Measurements from ENCODE around the gene LRRC4. TPM values are rescaled to one million over a fixed set of nuclear protein-coding genes. Genes with fewer than 3 reads are reported as not detected.
A peak's percentile ranks its signal among the peaks of the same experiment; 100 is the strongest.

Gene LRRC4
- total RNA-seq, 1 donor from 2014 or later: 2.2 TPM

DNA sequence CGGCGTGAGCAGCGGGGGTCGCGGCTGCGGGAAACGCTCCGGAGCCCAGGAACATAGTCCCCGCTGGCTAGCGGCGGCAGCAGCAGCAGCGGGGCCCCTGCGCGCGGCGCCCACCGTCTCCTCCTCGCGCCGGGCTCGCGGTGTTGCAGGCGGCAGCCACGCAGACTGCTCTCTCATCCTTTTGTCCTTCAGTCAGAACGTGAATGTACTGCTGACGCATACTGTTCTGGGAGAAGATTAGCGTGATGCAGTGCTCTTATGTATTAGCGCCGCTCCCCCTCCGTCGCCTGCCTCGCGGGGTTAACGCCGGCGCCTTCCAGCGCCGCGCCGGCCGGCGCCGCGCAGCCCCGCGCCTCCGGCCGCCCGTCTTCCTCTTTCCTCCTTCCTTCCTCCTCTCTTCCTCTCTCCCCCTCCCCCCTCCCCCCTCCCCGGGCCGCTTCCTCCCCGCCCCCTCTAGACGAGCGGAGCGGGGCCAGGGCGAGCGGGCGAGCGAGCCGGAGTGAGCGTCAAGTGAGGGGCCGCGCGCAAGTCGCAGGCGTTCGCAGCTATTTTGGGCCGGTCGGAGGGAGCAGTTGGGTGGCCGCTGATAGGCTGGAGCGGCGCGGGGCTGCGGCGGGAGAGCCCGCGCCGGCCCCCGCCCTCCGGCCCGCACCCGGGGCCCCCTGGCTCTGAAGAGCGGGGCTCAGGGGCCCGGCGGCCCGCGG lies 816 bp upstream of the LRRC4 start:
- peak; percentile 80 for DNase-seq
- intact Hi-C loops (cut with micrococcal nuclease): loop anchor here (1.0 kb wide), 1 partner anchor 135 kb away; no protein-coding TSS in a partner anchor
- no peaks in the 10 kb centered on the region for H3K9me3 Mint-ChIP-seq
- peaks cover 22% of the 10 kb centered on the region for H3K27me3 Mint-ChIP-seq
- H3K4me1 Mint-ChIP-seq: peaks cover 7% of the 10 kb centered on the region
- peaks cover 22% of the 10 kb centered on the region for H3K36me3 Mint-ChIP-seq (ENCODE audit: low read depth)
- peak overlapping the region; percentile 82 for H3K4me3 Mint-ChIP-seq
- peak overlapping the region; percentile 65 for H3K27ac Mint-ChIP-seq

DNA sequence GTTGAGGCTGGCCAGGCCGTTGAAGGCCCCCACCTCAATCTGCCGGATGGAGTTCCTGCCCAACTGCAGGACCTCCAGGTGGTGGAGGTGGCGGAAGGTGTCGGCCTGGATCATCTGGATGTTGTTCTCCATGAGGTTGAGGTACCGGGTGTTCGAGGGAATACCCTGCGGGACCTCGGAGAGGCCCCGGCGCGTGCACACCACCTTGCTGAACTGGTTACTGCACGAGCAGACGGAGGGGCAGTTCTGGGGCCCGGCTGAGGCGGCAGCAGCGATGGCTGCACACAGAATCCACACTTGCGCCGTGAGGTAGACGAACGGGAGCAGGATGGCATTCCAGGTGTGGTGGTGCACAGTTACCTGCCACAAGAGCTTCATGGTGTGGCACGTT lies 979 bp downstream of the LRRC4 start:
- Mint-ChIP-seq H3K27ac (no peak overlapping the region), H3K4me1 (peaks cover 11% of the 10 kb centered on the region), H3K36me3 (ENCODE audit: low read depth) (peaks cover 28% of the 10 kb centered on the region), H3K4me3 (peak overlapping the region; percentile 67), H3K9me3 (no peaks in the 10 kb centered on the region), H3K27me3 (peaks cover 22% of the 10 kb centered on the region)
- DNase-seq: no peak
- intact Hi-C loops (cut with micrococcal nuclease): no loop called here

DNA sequence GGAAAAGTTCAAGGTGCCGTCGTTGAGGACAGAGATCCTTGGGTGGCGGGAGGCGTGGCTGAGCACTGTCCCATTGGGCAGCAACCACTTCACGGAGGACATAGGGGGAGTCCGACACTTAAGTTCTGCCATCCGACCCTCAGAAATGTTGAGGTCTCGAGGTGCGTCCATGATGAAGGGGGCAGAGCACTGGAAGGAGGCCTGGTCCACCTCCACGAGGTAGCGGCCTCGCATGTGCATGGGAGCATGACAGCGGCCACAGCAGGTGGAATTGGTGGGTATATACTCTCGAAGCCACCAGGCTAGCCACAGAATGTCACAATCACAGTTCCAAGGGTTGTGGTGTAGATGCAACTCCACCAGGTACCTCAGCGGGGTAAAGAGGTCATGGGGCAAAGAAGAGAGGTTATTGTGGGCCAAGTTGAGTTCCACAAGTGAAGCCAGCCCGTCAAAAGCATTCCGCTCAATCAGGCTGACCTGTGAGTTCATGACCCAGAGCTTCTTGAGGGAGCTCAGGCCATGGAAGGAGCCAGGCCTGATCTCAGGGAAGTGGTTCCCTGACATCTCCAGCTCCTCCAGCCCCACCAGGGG lies 1.7 kb downstream of the LRRC4 start:
- no peak for DNase-seq
- Mint-ChIP-seq H3K27ac (no peak overlapping the region), H3K9me3 (no peaks in the 10 kb centered on the region), H3K27me3 (peaks cover 22% of the 10 kb centered on the region), H3K4me1 (peaks cover 11% of the 10 kb centered on the region), H3K4me3 (peak overlapping the region; percentile 28), H3K36me3 (ENCODE audit: low read depth) (peaks cover 29% of the 10 kb centered on the region)
- intact Hi-C loops (cut with micrococcal nuclease): loop anchor here (10.0 kb wide), 1 partner anchor 325 kb away; no protein-coding TSS in a partner anchor

DNA sequence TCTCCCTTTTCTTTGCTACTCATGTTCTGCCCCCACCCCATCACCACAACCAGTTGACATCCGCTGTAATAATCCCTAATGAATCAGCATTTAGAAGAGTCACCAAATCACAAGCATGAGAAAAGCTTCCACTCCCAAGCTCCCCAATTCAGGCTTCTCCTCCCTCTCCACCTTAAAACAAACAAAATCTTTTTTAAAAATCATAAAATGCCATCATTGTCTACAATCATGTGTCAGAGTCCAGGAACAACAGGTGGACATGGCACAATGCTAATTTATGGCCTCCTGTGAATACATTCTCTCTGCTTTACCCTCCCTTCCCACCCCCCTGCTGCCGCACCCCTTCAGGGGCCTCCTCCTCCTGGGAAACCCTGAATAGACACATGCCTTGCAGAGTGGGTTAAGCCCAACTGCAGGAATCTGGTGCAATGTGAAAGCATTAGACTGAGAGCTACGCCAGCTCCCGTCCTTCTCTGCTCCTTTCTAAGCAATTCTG lies 3.7 kb downstream of the LRRC4 start:
- no peaks in the 10 kb centered on the region for H3K9me3 Mint-ChIP-seq
- H3K4me1 Mint-ChIP-seq: peaks cover 11% of the 10 kb centered on the region
- intact Hi-C loops (cut with micrococcal nuclease): loop anchor here (10.0 kb wide), 1 partner anchor 323 kb away; no protein-coding TSS in a partner anchor
- H3K36me3 Mint-ChIP-seq (ENCODE audit: low read depth): peaks cover 32% of the 10 kb centered on the region
- no peak overlapping the region for H3K27ac Mint-ChIP-seq
- no peak overlapping the region for H3K4me3 Mint-ChIP-seq
- no peak for DNase-seq
- peaks cover 11% of the 10 kb centered on the region for H3K27me3 Mint-ChIP-seq

DNA sequence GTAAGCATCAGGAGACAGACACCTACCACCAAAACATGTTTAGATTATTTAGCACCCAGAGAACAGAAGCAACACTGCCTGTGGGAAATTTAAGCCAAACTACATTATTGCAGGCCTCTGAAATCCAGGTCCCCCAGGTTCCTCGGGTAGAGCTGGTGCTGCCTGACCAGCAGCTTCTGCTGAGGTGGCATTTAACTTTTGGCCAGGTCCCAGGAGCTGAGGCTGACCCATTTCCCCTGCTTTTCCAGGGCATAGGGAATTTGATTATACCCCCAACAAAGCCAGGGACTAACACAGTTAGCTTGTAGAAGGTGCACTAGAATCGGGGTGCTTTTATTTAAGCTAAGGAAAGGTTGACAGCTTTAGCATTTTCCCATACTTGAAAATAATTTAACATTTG lies 4.7 kb downstream of the LRRC4 start:
- Mint-ChIP-seq H3K27ac (no peak overlapping the region), H3K27me3 (peaks cover 9% of the 10 kb centered on the region), H3K9me3 (no peaks in the 10 kb centered on the region), H3K4me1 (peaks cover 12% of the 10 kb centered on the region), H3K4me3 (no peak overlapping the region), H3K36me3 (ENCODE audit: low read depth) (peaks cover 35% of the 10 kb centered on the region)
- no peak for DNase-seq
- intact Hi-C loops (cut with micrococcal nuclease): loop anchor here (10.0 kb wide), 1 partner anchor 322 kb away; no protein-coding TSS in a partner anchor

DNA sequence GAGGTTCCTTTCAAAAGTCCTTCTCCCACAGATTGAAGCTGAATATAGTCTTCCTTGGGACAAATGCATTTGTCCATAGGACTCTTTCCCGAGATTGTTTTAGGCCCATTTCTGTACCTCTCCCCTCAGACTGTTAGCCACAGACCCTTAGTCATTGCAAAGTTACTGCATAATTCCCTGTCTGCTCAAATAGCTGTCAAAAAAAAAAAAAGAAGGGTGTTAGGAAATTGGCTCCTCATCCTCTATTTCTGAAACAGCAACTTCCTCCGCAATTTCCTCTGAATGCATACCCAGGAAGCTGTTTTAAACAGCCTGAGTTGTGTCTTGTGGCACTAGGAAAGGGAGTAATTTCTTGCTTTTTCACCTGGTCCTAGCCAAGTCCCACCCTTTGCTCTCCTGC lies 5.4 kb downstream of the LRRC4 start:
- H3K4me1 Mint-ChIP-seq: peaks cover 15% of the 10 kb centered on the region
- DNase-seq: no peak
- H3K27ac Mint-ChIP-seq: no peak overlapping the region
- intact Hi-C loops (cut with micrococcal nuclease): loop anchor here (10.0 kb wide), 1 partner anchor 321 kb away; no protein-coding TSS in a partner anchor
- no peaks in the 10 kb centered on the region for H3K9me3 Mint-ChIP-seq
- H3K4me3 Mint-ChIP-seq: no peak overlapping the region
- H3K36me3 Mint-ChIP-seq (ENCODE audit: low read depth): peaks cover 42% of the 10 kb centered on the region
- peaks cover 9% of the 10 kb centered on the region for H3K27me3 Mint-ChIP-seq

DNA sequence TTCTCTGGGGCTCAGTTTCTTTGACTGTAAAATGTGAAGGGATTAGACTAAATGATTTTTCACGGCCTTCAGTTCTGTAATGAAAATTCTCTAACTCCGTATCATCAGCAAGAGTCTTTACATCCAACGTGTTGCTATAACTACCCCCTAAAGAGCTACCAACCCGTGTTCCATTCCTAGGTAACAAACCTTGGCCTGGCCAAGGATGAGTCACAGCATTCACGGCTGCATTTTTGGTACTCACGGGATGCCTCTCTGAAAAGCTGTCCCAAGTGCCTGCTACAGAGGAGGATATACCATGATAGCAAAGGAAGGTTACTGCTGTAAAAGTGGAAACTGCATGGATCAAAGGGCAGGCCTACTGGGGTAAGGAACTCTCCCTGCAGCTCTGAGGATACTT lies 5.9 kb downstream of the LRRC4 start:
- intact Hi-C loops (cut with micrococcal nuclease): loop anchor here (10.0 kb wide), 1 partner anchor 321 kb away; no protein-coding TSS in a partner anchor
- Mint-ChIP-seq H3K4me1 (peaks cover 11% of the 10 kb centered on the region), H3K9me3 (no peaks in the 10 kb centered on the region), H3K27me3 (peaks cover 5% of the 10 kb centered on the region), H3K4me3 (no peak overlapping the region), H3K36me3 (ENCODE audit: low read depth) (peaks cover 40% of the 10 kb centered on the region), H3K27ac (no peak overlapping the region)
- no peak for DNase-seq

DNA sequence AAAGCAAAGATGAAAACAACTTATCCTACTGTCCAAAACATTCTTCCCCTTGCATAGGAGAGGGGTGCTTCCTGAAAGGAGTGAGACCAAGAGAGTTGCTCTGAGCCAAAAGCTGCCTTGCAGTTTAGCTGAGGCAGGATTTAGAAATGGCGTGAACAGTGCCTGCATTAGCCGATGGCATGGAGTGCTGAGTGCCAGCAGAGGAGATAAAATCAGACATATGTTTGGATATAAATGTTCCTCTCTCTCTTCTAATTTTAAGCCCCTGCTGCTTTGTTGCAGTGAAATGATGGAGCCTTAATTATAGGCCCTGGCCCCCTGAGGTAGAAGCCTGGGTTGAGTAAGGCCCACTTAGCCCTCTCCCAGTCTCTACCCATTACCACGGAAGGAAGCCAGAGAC lies 7.1 kb downstream of the LRRC4 start:
- peaks cover 9% of the 10 kb centered on the region for H3K4me1 Mint-ChIP-seq
- DNase-seq: no peak
- intact Hi-C loops (cut with micrococcal nuclease): loop anchor here (10.0 kb wide), 1 partner anchor 319 kb away; no protein-coding TSS in a partner anchor
- no peaks in the 10 kb centered on the region for H3K27me3 Mint-ChIP-seq
- H3K4me3 Mint-ChIP-seq: no peak overlapping the region
- no peaks in the 10 kb centered on the region for H3K9me3 Mint-ChIP-seq
- no peak overlapping the region for H3K27ac Mint-ChIP-seq
- peaks cover 34% of the 10 kb centered on the region for H3K36me3 Mint-ChIP-seq (ENCODE audit: low read depth)

DNA sequence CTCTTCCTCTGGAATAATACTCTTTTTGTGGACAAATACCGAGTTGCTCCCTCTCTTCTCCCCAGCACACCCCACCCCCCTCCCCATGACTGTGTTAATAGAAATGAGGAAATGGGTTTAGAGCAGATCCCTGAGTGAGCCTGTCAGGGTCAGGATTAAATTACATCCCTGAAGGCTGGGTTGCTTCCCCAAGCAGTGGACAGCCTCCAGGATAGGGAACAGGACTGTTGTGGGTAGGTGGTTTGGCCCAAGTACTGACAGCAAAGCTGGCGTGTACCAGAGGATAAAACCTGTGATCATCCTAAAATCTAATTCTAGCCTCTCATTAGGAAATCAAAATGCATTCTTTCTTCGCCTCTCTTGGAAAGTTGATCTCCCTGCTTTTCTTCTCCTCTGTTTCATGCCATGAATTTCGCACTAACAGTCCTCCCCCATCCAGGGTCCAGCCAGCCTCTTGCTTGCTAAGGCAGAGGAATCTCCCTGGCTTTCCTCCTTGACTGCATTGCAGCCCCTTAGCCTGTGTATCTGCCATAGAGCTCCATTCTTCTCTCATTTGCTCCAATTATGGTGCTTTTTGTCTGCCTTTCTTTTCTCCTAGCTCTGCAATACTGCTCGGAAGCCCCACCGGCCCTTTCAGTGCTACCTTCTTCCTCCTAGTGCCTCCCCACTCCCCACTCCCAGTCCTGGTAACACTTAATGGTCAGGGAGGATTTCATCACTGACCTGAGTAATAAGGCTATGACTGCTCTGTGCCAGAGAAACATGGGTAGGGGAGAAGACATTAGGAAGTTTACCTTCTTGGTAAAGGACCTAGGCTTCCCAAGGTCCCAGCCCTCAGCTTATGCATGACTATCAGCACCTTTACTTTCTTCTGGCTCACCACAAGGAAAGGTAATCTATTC lies 8.4 kb downstream of the LRRC4 start:
- no peaks in the 10 kb centered on the region for H3K9me3 Mint-ChIP-seq
- intact Hi-C loops (cut with micrococcal nuclease): loop anchor here (10.0 kb wide), 1 partner anchor 318 kb away; no protein-coding TSS in a partner anchor

DNA sequence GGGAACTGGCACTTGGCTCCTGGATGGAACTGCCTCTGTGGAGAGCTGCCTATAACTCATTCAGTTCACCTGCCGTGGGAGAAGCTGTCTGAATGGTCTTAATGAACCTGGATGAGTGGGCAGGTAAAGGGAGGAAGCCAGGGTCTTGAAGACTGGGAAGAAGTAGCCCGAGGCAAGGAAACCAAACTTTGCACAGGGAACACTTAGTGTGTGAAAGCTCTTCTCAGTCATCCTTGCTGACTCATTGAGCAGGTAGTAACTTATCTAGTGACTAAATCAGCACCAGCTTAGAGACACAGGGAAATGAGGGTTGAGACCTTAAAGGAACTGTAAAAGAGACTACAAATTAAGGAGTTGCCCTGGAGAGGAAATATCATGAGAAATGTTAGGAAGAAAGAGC lies 9.9 kb downstream of the LRRC4 start:
- no peaks in the 10 kb centered on the region for H3K9me3 Mint-ChIP-seq
- intact Hi-C loops (cut with micrococcal nuclease): loop anchor here (10.0 kb wide), 1 partner anchor 317 kb away; no protein-coding TSS in a partner anchor
- no peak for DNase-seq
- peaks cover 28% of the 10 kb centered on the region for H3K36me3 Mint-ChIP-seq (ENCODE audit: low read depth)
- no peaks in the 10 kb centered on the region for H3K27me3 Mint-ChIP-seq
- H3K4me3 Mint-ChIP-seq: no peak overlapping the region
- H3K4me1 Mint-ChIP-seq: peaks cover 11% of the 10 kb centered on the region
- H3K27ac Mint-ChIP-seq: no peak overlapping the region

More for the DNA sequence above, 8.4 kb downstream of the LRRC4 start:
- Mint-ChIP-seq H3K4me3 (no peak overlapping the region), H3K36me3 (ENCODE audit: low read depth) (peaks cover 27% of the 10 kb centered on the region), H3K4me1 (peaks cover 9% of the 10 kb centered on the region), H3K27me3 (no peaks in the 10 kb centered on the region), H3K27ac (no peak overlapping the region)
- no peak for DNase-seq

DNA sequence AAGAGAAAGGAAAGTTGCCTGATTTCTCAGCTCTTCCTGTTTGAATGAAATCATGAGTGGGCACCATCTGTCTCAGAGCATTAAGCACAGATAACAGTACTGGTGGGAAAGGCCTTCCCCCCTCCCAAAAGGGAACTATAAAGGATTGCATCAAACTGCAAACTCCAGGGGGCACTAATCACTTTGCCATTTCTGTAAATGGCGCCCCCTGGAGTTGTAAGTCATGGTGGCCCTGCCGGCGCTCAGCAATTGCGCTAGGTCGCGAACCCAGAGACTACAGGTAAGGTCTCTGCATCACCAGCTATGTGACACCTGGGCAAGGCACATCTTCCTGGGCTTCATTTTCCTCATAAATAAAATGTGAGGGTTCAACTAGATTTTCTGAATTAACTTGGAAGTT lies 11.1 kb downstream of the LRRC4 start:
- peaks cover 25% of the 10 kb centered on the region for H3K36me3 Mint-ChIP-seq (ENCODE audit: low read depth)
- peaks cover 9% of the 10 kb centered on the region for H3K4me1 Mint-ChIP-seq
- intact Hi-C loops (cut with micrococcal nuclease): loop anchor here (10.0 kb wide), 1 partner anchor 315 kb away; no protein-coding TSS in a partner anchor
- H3K27ac Mint-ChIP-seq: no peak overlapping the region
- DNase-seq: peak; percentile 73
- no peak overlapping the region for H3K4me3 Mint-ChIP-seq
- no peaks in the 10 kb centered on the region for H3K9me3 Mint-ChIP-seq
- H3K27me3 Mint-ChIP-seq: no peaks in the 10 kb centered on the region

DNA sequence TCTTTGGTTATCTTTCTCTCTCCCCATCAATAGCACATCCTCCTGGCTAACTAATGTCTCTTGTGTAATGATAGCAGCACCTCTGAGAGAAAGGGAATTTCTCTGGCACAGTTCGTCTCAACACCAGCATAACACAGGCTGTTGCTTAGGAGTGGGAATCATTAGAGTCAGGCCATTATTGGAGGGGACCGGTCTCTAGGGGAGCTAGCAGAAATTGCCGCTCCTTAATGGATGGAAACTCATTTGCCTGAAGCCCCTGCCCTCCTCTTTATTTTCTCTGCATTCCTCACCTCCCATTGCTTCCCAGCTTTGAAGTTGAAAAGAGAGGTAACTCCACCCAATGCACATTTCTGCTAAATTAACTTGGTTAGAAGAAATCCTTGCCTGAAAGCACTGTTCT lies 11.9 kb downstream of the LRRC4 start:
- intact Hi-C loops (cut with micrococcal nuclease): no loop called here
- H3K4me3 Mint-ChIP-seq: no peak overlapping the region

More for the DNA sequence above, 11.9 kb downstream of the LRRC4 start:
- Mint-ChIP-seq H3K27ac (no peak overlapping the region), H3K9me3 (no peaks in the 10 kb centered on the region), H3K36me3 (ENCODE audit: low read depth) (peaks cover 25% of the 10 kb centered on the region), H3K27me3 (no peaks in the 10 kb centered on the region), H3K4me1 (peaks cover 9% of the 10 kb centered on the region)
- no peak for DNase-seq
